ENCODE measurements around the gene PMPCA.

Gene PMPCA

GRCh38 chr9:136410500-136411287, at the start of gene PMPCA, which contains the start of gene ENTR1:
PMPCA (plus strand) TSS chr9:136410658; CDS start chr9:136410669, 11 bp downstream.
ENTR1 (minus strand) TSS chr9:136410614; CDS start chr9:136410397, 217 bp downstream.
- peak in 55 of 56 donors; percentile 36 to 93 (median 80) for DNase-seq

GRCh38 chr9:136361047-136361753, 49.3 kb upstream of the PMPCA start:
- peak in 1 of 56 donors; percentile 16 for DNase-seq

- DNase-seq, result no peak
Measured at GRCh38 chr9:136361754-136362449, 48.6 kb upstream of the PMPCA start.

- DNase-seq, result no peak
Measured at GRCh38 chr9:136362450-136362784, 48.0 kb upstream of the PMPCA start.

DNA sequence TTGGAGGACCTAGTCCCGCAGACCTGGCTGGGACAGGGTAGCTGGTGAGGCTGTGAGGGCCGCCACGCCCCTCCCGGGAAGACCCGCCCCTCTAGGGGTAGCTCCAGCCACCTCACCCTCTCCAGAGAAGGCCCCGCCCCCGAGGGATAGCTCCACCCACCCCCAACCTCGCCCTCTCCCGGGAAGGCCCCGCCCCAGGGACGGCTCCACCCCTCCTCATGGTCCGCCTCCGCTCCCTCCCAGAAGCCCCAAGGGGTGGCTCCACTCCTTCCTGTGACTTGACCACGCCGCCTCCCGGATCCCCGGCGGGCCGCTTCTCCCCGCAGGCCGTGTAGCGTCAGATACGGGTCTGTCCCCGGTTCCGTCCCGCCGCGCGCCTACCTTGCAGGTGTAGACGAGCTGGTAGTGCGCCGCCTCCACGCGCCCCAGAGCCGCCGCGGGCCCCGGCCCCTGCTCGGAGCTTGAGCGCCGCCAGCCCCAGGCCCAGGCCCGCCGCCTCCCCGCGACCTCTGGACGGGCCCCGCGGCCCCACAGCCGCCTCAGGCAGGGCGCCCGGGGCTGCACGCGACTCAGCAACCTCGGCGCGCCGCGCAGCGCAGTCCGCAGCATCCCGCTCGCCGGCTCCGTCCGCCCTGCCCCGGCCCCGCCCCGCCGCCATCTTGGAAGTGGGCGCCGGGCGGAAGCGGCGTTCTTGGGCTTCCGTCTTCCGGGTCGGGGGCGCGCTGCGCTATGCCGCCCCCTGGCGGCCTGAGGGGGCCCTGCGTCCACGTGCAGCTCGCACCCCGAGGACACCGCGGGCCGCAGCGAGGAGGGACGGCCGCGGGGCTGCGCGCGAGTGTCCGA, 47.1 kb upstream of the PMPCA start, which contains the start of gene DNLZ:
Gene DNLZ, minus strand, starts transcription at position 639 of the 843 bp plus-strand sequence. Its CDS starts 30 bp downstream, at position 609.
- peak; percentile 46 to 97 (median 90) for DNase-seq

GRCh38 chr9:136363949-136364748, 46.3 kb upstream of the PMPCA start:
- DNase-seq, result no peak

GRCh38 chr9:136364942-136365774, 45.3 kb upstream of the PMPCA start:
- DNase-seq, result peak in 2 of 56 donors; percentile 26 to 28

DNA sequence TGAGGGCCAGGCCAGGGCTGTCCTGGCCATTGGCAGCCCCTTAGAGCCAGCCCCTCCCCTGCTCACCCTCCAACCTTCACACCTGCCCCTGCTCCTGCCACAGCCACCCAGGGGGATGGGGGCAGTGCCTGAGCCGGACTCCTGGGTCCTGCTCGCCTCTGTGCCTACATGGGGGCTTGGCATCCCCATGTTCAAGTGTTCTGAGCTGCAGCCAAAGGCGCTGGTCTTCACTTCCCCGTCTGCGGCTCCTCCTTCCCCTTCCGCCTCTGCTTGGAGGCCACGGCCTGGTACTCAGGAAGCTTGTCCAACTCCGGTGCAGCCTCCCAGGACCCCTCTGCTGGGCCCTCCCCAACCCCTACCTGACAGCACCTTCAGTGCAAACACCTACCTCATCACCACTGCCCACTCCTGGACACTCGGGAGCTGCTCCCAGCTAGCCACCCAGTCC, 44.7 kb upstream of the PMPCA start:
- no peak for DNase-seq

GRCh38 chr9:136366826-136367225, 43.6 kb upstream of the PMPCA start:
- DNase-seq, result no peak

DNA sequence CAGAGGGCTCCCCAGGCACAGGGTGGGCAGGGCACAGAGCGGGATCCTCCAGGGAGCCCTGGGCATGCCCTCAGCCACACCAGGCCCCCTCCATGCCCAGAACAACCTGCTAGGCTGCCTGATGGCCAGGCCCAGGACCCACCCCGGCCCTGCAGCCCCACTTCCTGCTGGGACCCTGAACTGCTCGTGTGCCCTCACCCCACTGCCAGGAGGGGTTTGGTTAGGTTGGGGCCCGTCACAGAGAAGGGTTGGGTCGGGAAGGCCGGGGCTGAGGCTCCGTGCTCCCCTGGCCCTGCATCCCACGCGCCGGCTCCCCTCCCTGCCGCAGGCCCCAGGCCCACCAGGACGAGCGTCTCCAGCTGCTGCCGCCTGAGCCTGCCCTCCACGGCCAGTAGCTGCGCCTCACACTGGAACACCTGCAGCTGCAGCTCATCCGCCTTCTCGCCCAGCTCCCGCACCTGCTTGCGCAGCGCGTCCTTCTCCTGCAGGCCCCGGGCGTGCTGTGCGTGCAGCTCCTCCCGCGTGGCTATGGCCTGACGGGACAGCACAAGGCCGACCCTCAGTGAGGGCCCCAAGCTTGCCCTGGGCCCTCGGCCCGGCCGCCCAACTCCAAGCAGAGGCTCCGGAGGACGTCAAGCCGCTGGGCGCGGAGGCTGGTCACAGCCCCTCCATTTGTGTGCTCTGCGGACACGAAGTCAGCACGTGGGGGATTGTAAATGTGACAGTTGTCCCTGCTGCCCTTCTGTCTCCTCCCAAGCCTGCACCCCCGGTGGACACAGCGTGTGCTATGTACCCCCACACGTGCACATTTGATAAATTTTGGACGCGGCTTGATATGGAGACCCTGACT, 42.9 kb upstream of the PMPCA start:
- DNase-seq, result no peak

DNA sequence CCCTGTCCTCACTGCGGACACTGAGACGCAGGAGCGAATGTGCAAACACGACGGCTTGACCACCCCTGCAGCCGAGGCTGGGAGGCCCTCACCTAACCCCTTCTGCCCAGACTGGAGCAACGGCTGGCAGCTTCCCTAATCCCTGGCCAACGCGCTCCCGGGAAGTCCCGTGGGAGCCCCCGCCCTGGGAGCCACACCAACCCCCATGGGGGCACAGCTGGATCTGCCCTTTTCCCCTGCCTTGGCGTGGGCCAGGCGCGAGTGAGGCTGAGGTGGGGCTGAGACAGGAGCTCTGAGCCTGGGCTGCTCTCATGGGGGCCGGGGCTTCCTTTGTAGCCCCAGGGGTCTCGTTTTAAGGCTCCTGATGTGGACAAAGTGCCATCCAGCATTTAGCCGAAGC, 42.3 kb upstream of the PMPCA start:
- no peak for DNase-seq

DNA sequence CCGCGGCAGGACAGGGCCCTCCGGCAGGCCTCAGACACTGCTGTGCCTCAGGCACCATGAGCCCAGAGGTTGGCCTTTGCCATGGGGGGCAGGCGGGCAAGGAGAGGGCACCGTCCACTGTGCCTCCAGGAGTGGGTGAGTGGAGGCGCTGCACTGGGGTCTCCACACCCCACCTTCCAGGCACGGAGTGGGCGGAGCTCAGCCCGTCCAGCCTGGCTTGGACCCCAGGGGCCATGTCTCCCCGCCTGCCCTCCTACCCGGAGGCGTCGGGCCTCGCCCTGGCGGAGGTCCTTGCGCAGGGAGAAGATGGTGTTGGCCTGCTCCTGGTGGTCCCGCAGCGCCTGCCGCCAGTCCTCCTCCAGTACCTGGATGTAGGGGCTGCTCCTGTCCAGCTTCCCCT, 40.4 kb upstream of the PMPCA start:
- DNase-seq, result no peak

DNA sequence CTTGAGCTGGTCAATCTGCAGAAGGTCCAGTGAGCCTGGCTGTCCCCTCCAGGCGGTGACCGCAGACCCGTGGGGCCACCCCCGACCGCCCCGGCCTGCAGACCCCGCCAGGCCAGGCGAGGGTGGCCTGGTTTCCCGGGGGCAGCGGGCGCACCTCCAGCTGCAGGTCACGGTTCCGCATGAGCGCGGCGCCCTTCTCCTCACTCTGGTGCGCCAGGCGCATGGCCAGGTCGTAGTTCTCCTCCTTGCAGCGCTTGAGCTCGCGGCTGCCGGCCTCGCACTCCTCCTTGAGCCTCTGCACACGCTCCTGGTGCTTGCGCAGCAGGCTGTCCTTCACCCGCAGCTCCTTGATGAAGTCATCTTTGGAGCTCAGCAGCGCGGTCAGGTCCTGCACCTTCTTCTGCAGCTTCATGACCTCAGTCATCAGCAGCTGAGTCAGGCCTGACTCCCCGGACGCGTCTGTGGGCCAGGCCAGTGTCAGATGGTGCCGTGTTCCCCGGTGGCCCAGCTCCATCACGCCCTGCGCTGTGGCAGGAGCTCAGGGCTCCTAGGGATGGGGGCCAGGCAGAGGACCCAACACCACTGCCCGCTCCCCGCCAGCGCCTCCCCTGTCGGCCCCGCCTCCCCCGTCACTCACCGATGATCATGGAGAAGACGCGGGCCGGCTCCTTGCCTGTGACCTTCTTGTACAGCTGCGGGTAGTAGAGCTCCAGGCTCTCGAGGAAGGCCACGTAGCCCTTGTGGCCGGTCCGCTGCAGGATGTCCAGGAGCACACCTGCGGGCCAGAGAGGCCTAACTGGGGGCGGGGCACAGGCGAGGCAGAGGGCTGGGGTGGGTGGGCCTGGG, 39.5 kb upstream of the PMPCA start:
- DNase-seq, result no peak

GRCh38 chr9:136371533-136371880, 39.0 kb upstream of the PMPCA start:
- DNase-seq, result no peak

DNA sequence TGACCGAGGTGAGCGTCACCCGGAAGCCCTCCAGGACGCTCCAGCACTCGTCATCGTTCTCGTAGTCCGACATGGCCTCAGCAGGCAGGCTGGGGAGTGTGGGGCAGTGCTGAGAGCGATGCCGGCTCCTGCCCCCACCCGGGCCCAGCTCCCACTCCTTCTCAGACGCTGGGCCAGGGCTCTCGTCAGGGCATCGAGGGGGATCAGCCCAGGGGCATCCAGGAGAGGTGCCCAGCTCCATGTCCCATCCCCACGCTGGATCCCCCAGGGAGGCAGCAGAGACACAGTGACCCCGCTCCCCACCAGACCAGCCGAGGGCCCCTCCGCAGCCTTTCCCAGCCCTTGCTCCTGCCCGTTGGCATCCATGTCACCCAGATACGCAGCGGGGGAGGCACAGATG, 38.5 kb upstream of the PMPCA start:
- no peak for DNase-seq

GRCh38 chr9:136372561-136373299, 37.7 kb upstream of the PMPCA start:
- DNase-seq, result peak in 20 of 56 donors; percentile 3 to 57 (median 33)
